Osteocyte (in vitro differentiated cells): Measurements from ENCODE around the gene WDR87. TPM values are rescaled to one million over a fixed set of nuclear protein-coding genes. Genes with fewer than 3 reads are reported as not detected.

Source experiments
- DNase-seq: peaks from one replicate; pipeline ENCODE4 v3.0.0; 2021; ENCODE audit warnings: mixed read lengths; ENCODE audit not compliant: unreplicated experiment; ENCODE audit errors: extremely low spot score
- H3K27ac Mint-ChIP-seq: one replicate; pipeline ENCODE4 v1.8.0; 2021; ENCODE audit warnings: mild to moderate bottlenecking, mixed read lengths; ENCODE audit not compliant: unreplicated experiment
- H3K27me3 Mint-ChIP-seq: one replicate; pipeline ENCODE4 v1.8.0; 2021; ENCODE audit warnings: mixed read lengths; ENCODE audit not compliant: unreplicated experiment
- H3K36me3 Mint-ChIP-seq: one replicate; pipeline ENCODE4 v1.8.0; 2021; ENCODE audit warnings: mixed read lengths; ENCODE audit not compliant: unreplicated experiment
- H3K4me1 Mint-ChIP-seq: one replicate; pipeline ENCODE4 v1.8.0; 2021; ENCODE audit warnings: mixed read lengths; ENCODE audit not compliant: unreplicated experiment
- H3K4me3 Mint-ChIP-seq: one replicate; pipeline ENCODE4 v1.8.0; 2021; ENCODE audit warnings: mild to moderate bottlenecking, moderate library complexity, mixed read lengths; ENCODE audit not compliant: unreplicated experiment
- H3K9me3 Mint-ChIP-seq: one replicate; pipeline ENCODE4 v1.8.0; 2021; ENCODE audit warnings: mixed read lengths; ENCODE audit not compliant: unreplicated experiment
- total RNA-seq: library from RNA; stranded (reverse); gene quantifications from 2 replicates; pipeline ENCODE4 v1.2.1, GENCODE V29; 2021
- TF ChIP-seq, protein P1 (sequence below): fragments of 200-600 bp; sonication (generic); IDR thresholded peaks from 2 replicates; pipeline ENCODE4 v1.5.0; 2021; ENCODE audit warnings: antibody characterized with exemption, mild to moderate bottlenecking, moderate library complexity

WDR87 gene
- total RNA-seq, 1 donor from 2014 or later: not detected

DNA sequence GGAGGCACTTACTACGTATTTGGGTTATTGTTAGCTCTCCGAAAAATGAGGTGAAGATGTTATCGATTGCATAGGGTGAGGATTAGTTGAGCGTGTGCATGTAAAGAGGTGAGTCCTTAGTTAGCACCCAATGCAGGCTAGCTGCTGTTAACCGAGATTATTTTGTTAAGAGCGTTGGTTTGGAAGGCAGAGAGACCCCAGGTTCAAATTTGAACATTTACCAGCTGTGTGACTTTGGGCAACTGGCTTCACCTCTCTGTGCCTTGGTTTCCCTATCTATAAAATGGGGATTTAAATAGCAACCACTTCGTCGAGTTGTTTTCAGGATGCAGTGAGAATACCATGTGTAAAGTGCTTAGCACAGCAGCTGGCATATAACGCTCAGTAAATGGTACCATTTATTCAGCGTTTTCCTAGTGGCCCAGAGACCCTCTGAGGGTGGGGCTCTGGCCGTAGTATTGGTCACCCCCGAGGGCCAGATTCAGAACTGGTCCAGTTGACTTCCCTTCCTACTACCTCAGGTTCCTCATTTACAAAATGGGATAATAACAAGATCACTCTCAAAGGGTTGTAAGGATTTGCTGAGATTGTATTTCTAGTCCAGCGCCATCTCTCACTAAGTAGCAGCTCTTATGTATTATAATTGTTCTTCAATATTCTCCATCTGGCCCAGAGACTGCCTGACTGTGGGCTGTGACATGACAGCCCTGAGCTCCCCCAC is 1.5 kb upstream of the WDR87 start:
- H3K27ac Mint-ChIP-seq: peak overlapping the region; percentile 79
- TF ChIP-seq, protein P1, sequence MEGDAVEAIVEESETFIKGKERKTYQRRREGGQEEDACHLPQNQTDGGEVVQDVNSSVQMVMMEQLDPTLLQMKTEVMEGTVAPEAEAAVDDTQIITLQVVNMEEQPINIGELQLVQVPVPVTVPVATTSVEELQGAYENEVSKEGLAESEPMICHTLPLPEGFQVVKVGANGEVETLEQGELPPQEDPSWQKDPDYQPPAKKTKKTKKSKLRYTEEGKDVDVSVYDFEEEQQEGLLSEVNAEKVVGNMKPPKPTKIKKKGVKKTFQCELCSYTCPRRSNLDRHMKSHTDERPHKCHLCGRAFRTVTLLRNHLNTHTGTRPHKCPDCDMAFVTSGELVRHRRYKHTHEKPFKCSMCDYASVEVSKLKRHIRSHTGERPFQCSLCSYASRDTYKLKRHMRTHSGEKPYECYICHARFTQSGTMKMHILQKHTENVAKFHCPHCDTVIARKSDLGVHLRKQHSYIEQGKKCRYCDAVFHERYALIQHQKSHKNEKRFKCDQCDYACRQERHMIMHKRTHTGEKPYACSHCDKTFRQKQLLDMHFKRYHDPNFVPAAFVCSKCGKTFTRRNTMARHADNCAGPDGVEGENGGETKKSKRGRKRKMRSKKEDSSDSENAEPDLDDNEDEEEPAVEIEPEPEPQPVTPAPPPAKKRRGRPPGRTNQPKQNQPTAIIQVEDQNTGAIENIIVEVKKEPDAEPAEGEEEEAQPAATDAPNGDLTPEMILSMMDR: no peak
- peak overlapping the region; percentile 92 for H3K4me3 Mint-ChIP-seq
- no peaks in the 10 kb centered on the region for H3K27me3 Mint-ChIP-seq
- no peak for DNase-seq
- H3K4me1 Mint-ChIP-seq: peaks cover 19% of the 10 kb centered on the region
- no peaks in the 10 kb centered on the region for H3K36me3 Mint-ChIP-seq
- no peaks in the 10 kb centered on the region for H3K9me3 Mint-ChIP-seq

DNA sequence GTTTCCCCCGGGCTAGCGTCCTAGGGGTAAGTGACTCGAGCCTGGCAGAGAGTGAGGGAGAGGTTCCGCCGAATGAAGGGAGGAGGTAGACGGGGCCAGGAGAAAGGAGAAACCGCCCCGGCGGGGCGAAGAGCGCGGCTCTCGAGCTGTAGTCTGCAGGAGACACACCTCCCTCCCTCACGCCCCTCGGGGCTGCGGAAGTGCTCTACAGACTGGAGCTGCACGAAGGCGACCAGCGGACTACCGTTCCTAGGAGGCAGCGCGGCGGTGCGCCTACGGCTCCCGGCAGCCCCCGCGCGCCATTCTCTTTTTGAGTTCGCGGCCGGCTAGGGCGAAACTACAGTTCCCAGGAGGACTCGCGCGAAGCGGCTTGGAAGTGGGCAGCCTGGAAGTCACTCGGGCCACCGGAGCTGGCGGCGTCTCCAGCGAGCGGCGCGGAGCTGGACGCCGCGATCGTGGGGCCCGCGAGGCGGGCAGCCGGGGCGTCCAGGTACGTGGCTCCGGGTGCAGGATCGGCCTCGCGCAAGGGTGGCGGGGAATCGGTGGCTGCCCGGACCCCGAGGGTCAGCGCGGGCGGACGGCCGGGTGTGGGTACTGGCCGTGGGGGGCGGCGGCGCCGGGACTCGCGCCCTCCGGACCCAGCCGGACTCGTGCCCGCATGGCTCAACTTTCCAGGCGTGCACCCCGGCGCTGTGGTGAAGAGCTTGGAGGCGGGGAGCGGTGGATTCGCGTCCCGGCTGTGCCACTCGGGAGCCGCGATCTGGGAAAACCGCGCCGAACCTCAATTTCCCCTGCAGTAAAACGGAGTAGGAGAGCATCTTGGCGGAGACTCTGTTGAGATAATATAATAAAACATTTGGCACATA is 708 bp upstream of the WDR87 start, which contains the start of gene SIPA1L3:
Gene SIPA1L3 (plus strand): TSS at position 340 of the 866 bp plus-strand sequence. CDS start 174,358 bp downstream, outside the sequence.
- TF ChIP-seq, protein P1: no peak
- H3K9me3 Mint-ChIP-seq: no peaks in the 10 kb centered on the region
- H3K4me3 Mint-ChIP-seq: peak within 1 kb of the TSS; percentile 92
- no peaks in the 10 kb centered on the region for H3K36me3 Mint-ChIP-seq
- H3K4me1 Mint-ChIP-seq: peaks cover 17% of the 10 kb centered on the region
- no peaks in the 10 kb centered on the region for H3K27me3 Mint-ChIP-seq
- peak; percentile 98 for DNase-seq
- peak within 1 kb of the TSS; percentile 83 for H3K27ac Mint-ChIP-seq

DNA sequence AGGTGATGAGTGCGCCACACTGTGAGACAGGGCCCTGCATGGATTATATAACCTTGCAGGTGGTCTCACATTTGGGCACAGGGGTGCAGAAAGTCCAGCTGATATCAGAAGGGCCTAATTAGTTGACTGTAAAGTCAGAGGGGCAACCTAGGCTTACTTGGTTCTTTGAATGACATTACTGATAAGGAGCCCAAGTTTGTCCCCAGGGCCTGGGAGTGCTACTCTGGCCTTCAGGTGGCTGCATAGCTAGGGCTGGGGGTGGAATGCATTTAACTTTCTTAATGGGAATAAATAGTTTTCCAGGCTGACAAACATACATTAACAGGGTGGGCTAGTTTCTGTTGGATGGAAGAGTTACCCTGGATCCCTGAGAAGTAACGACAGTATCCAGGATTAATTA is 3.3 kb downstream of the WDR87 start:
- H3K4me1 Mint-ChIP-seq: peaks cover 13% of the 10 kb centered on the region
- H3K36me3 Mint-ChIP-seq: no peaks in the 10 kb centered on the region
- no peaks in the 10 kb centered on the region for H3K9me3 Mint-ChIP-seq
- H3K27ac Mint-ChIP-seq: no peak overlapping the region
- H3K27me3 Mint-ChIP-seq: no peaks in the 10 kb centered on the region
- DNase-seq: no peak
- no peak overlapping the region for H3K4me3 Mint-ChIP-seq
- TF ChIP-seq, protein P1: no peak

DNA sequence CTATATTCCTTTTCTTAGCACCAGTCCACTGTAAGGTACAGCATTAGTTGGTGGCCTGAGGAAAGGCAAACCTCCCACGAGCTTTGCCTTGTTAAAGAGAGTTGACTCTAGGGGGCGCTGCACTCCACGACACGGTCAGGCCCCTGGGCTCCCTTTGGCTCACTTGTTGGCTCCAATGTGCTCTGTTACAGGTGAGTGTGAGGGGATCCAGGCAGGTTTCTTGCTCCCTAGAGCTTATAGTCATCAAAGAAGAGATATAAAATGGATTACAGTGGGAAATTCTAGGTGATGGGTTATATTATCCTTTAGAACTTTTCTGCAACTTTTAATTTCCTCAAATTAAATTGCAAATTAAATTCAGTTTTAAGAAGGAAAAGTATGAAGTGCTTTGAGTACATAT is 3.7 kb downstream of the WDR87 start:
- H3K4me1 Mint-ChIP-seq: peaks cover 9% of the 10 kb centered on the region
- H3K9me3 Mint-ChIP-seq: no peaks in the 10 kb centered on the region
- peak; percentile 91 for DNase-seq
- H3K4me3 Mint-ChIP-seq: no peak overlapping the region
- no peaks in the 10 kb centered on the region for H3K27me3 Mint-ChIP-seq
- no peak overlapping the region for H3K27ac Mint-ChIP-seq
- TF ChIP-seq, protein P1: peak; percentile 87
- no peaks in the 10 kb centered on the region for H3K36me3 Mint-ChIP-seq

DNA sequence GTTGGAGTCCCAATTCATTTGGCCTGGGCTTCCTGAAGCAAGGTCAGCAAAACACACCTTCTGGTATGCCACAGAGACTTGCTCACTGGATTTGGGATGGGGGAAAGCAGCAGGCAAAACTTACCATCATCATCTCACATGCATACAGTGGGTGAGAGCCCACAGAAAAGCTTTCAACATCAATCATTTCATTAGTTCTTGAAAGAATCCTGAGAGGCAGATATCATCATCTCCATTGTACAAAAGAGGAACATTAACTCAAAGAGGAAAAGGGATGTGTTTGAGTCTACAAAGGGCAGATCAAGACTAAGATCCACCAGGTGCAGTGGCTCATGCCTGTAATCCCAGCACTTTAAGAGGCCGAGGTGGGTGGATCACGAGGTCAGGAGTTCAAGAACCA is 6.4 kb downstream of the WDR87 start:
- no peak for DNase-seq
- no peaks in the 10 kb centered on the region for H3K9me3 Mint-ChIP-seq
- H3K27ac Mint-ChIP-seq: no peak overlapping the region
- H3K4me1 Mint-ChIP-seq: peaks cover 3% of the 10 kb centered on the region
- H3K27me3 Mint-ChIP-seq: no peaks in the 10 kb centered on the region
- no peaks in the 10 kb centered on the region for H3K36me3 Mint-ChIP-seq
- TF ChIP-seq, protein P1: no peak
- H3K4me3 Mint-ChIP-seq: no peak overlapping the region
